SK-N-SH treated with all-trans-retinoic acid at 6 μM for 48 hours (cell line): ENCODE data around the gene MAP3K14.

ENCODE experiments used
- ATAC-seq: fragments of 200-7000 bp; cut with Tn5 transposase; 3 replicates; pipeline ENCODE4 v1.9.1; 2020; ENCODE audit warnings: mild to moderate bottlenecking, moderate library complexity
- ARNTL ChIP-seq: fragments of 450-650 bp; formaldehyde crosslinking; IDR thresholded peaks from 2 replicates; pipeline ENCODE4 v1.5.0; 2020; ENCODE audit warnings: low read depth, mild to moderate bottlenecking, moderate library complexity, borderline replicate concordance
- BACH2 ChIP-seq: fragments of 250-450 bp; sonication (Bioruptor Pico); IDR thresholded peaks from 2 replicates; pipeline ENCODE4 v1.9.0; 2021; ENCODE audit warnings: mild to moderate bottlenecking, borderline replicate concordance
- CREB5 ChIP-seq: fragments of 250-450 bp; sonication (Bioruptor Pico); IDR thresholded peaks from 2 replicates; pipeline ENCODE4 v1.5.1; 2020; ENCODE audit warnings: low read depth, mild to moderate bottlenecking, moderate library complexity
- CSRNP3 ChIP-seq: fragments of 250-450 bp; sonication (Bioruptor Pico); IDR thresholded peaks from 2 replicates; pipeline ENCODE4 v1.5.1; 2021; ENCODE audit warnings: mild to moderate bottlenecking, moderate library complexity
- ESRRG ChIP-seq: fragments of 250-450 bp; sonication (Bioruptor Pico); IDR thresholded peaks from 2 replicates; pipeline ENCODE4 v1.6.1; 2021; ENCODE audit warnings: mild to moderate bottlenecking
- GLIS3 ChIP-seq: fragments of 250-450 bp; sonication (Bioruptor Pico); IDR thresholded peaks from 2 replicates; pipeline ENCODE4 v1.5.0; 2020; ENCODE audit warnings: mild to moderate bottlenecking, moderate library complexity
- ISL1 ChIP-seq: fragments of 250-450 bp; sonication (Bioruptor Pico); IDR thresholded peaks from 2 replicates; pipeline ENCODE4 v2.1.2; 2022; ENCODE audit warnings: mild to moderate bottlenecking, moderate library complexity
- OSR1 ChIP-seq: fragments of 250-450 bp; sonication (Bioruptor Pico); IDR thresholded peaks from 2 replicates; pipeline ENCODE4 v1.8.0; 2022; ENCODE audit warnings: moderate library complexity, mild to moderate bottlenecking, inconsistent platforms
- PATZ1 ChIP-seq: fragments of 250-450 bp; sonication (Bioruptor Pico); IDR thresholded peaks from 2 replicates; pipeline ENCODE4 v1.8.0; 2020; ENCODE audit warnings: mild to moderate bottlenecking, moderate library complexity, borderline replicate concordance
- POU6F1 ChIP-seq: fragments of 250-450 bp; sonication (Bioruptor Pico); IDR thresholded peaks from 2 replicates; pipeline ENCODE4 v1.8.0; 2021; ENCODE audit warnings: low read depth, mild to moderate bottlenecking, moderate library complexity, borderline replicate concordance
- PPARA ChIP-seq: fragments of 250-450 bp; sonication (Bioruptor Pico); IDR thresholded peaks from 2 replicates; pipeline ENCODE4 v1.5.0; 2020; ENCODE audit warnings: mild to moderate bottlenecking, borderline replicate concordance
- RARB ChIP-seq: fragments of 250-450 bp; sonication (Bioruptor Pico); IDR thresholded peaks from 2 replicates; pipeline ENCODE4 v1.8.0; 2021; ENCODE audit warnings: mild to moderate bottlenecking, moderate library complexity
- TCF4 ChIP-seq: fragments of 250-450 bp; sonication (Bioruptor Pico); IDR thresholded peaks from 2 replicates; pipeline ENCODE4 v1.8.0; 2021; ENCODE audit warnings: mild to moderate bottlenecking, moderate library complexity, borderline replicate concordance
- TOX ChIP-seq: fragments of 250-450 bp; sonication (Bioruptor Pico); IDR thresholded peaks from 2 replicates; pipeline ENCODE4 v1.8.0; 2021; ENCODE audit warnings: mild to moderate bottlenecking, moderate library complexity, borderline replicate concordance
- TSHZ2 ChIP-seq: fragments of 250-450 bp; sonication (Bioruptor Pico); IDR thresholded peaks from 2 replicates; pipeline ENCODE4 v1.5.0; 2020; ENCODE audit warnings: mild to moderate bottlenecking, moderate library complexity
- ZFP3 ChIP-seq: fragments of 250-450 bp; sonication (Bioruptor Pico); IDR thresholded peaks from 2 replicates; pipeline ENCODE4 v1.5.0; 2020; ENCODE audit warnings: mild to moderate bottlenecking, moderate library complexity
- ZNF565 ChIP-seq: fragments of 450-650 bp; formaldehyde crosslinking; conservative IDR thresholded peaks from 2 replicates; pipeline ENCODE4 v1.5.0; 2020; ENCODE audit warnings: low read depth, mild to moderate bottlenecking, moderate library complexity
- ZNF70 ChIP-seq: fragments of 450-650 bp; formaldehyde crosslinking; IDR thresholded peaks from 2 replicates; pipeline ENCODE4 v1.5.0; 2020; ENCODE audit warnings: mild to moderate bottlenecking, moderate library complexity
- ZNF8 ChIP-seq: fragments of 450-650 bp; formaldehyde crosslinking; IDR thresholded peaks from 2 replicates; pipeline ENCODE4 v1.5.0; 2020; ENCODE audit warnings: mild to moderate bottlenecking, moderate library complexity

Gene MAP3K14

GRCh38 chr17:45283711-45284110, 33.1 kb downstream of the MAP3K14 start (continued):
- TF ChIP-seq CSRNP3 (no peak), ZFP3 (CRISPR knock-in tag) (no peak), ZNF565 (CRISPR knock-in tag) (no peak), GLIS3 (CRISPR knock-in tag) (no peak), BACH2 (CRISPR knock-in tag) (no peak), ARNTL (CRISPR knock-in tag) (no peak), RARB (no peak), ZNF8 (no peak), ZNF70 (no peak), POU6F1 (CRISPR knock-in tag) (no peak), OSR1 (no peak), ISL1 (no peak), PPARA (CRISPR knock-in tag) (no peak), ESRRG (CRISPR knock-in tag) (no peak)

GRCh38 chr17:45282683-45283644, 33.9 kb downstream of the MAP3K14 start:
- TF ChIP-seq PATZ1 (CRISPR knock-in tag) (no peak), ZNF565 (CRISPR knock-in tag) (no peak), ARNTL (CRISPR knock-in tag) (no peak), CSRNP3 (no peak), ISL1 (no peak), TCF4 (no peak), ZFP3 (CRISPR knock-in tag) (no peak), ESRRG (CRISPR knock-in tag) (no peak)
- TF ChIP-seq, all 23 proteins: peak for 0
- no peak for ATAC-seq

GRCh38 chr17:45279898-45280297, 36.9 kb downstream of the MAP3K14 start:
- TF ChIP-seq POU6F1 (CRISPR knock-in tag) (no peak), TSHZ2 (no peak), PATZ1 (CRISPR knock-in tag) (no peak), TOX (CRISPR knock-in tag) (no peak), ZNF565 (CRISPR knock-in tag) (no peak), OSR1 (no peak), CREB5 (CRISPR knock-in tag) (no peak), ZFP3 (CRISPR knock-in tag) (no peak)
- no peak for ATAC-seq
